Ascending aorta (tissue), 2 donors: ENCODE data around the gene TGFA. TPM values are rescaled to one million over a fixed set of nuclear protein-coding genes. Genes with fewer than 3 reads are reported as not detected.
"Not testable (repeated sequence)": the region's sequence is repeated elsewhere in the genome, so short reads cannot be mapped to it uniquely, and the experiment has no call there.

ENCODE experiments used
- DNase-seq, 2 donors: peaks; one replicate each; pipeline ENCODE4 v3.0.0-alpha.2; 2019; ENCODE audit warnings: low spot score in 2 of 2
- H3K27ac ChIP-seq, 2 donors: fragments of 200-600 bp; sonication (generic); one replicate each; pipeline ENCODE4 v1.5.1; 2016 to 2017; ENCODE audit warnings: mild to moderate bottlenecking in 1 of 2
- H3K27me3 ChIP-seq: fragments of 200-600 bp; sonication (generic); one replicate; pipeline ENCODE4 v1.5.1; 2017
- H3K36me3 ChIP-seq, 2 donors: fragments of 200-600 bp; sonication (generic); one replicate each; pipeline ENCODE4 v1.5.1; 2016
- H3K4me1 ChIP-seq, 2 donors: fragments of 200-600 bp; sonication (generic); one replicate each; pipeline ENCODE4 v1.5.1; 2016 to 2017; ENCODE audit warnings: mild to moderate bottlenecking in 1 of 2
- H3K4me3 ChIP-seq, 2 donors: fragments of 200-600 bp; sonication (generic); one replicate each; pipeline ENCODE4 v1.5.1; 2016 to 2017; ENCODE audit warnings: mild to moderate bottlenecking in 1 of 2
- H3K9me3 ChIP-seq, 2 donors: fragments of 200-600 bp; sonication (generic); one replicate each; pipeline ENCODE4 v1.5.1; 2016
- CTCF ChIP-seq, 3 experiments: fragments of 200-600 bp in 2 of 3; fragments of 450-650 bp in 1 of 3; sonication (generic) in 2 of 3; IDR thresholded peaks; one replicate each; pipeline ENCODE4 v1.5.1; 2016 to 2019; ENCODE audit warnings: antibody characterized with exemption in 3 of 3, mild to moderate bottlenecking in 1 of 3, moderate library complexity in 1 of 3
- intact Hi-C: fragments of 100-400 bp; cut with DNase I; formaldehyde crosslinking; loops from one replicate; pipeline ENCODE4 v1.15.1; 2023
- total RNA-seq: library from RNA; depleted of rRNA; stranded (reverse); fragments of >200 nt; gene quantifications from one replicate; pipeline ENCODE4 v1.1.0, GENCODE V29; 2016

Gene TGFA
- total RNA-seq, 1 donor from 2014 or later, result 1.8 TPM

GRCh38 chr2:70468878-70469277, 84.7 kb downstream of the TGFA start:
- Histone ChIP-seq H3K27me3 (no peaks in the 10 kb centered on the region), H3K4me1 (no peaks in the 10 kb centered on the region), H3K9me3 (no peaks in the 10 kb centered on the region), H3K36me3 (no peaks in the 10 kb centered on the region), H3K4me3 (no peak overlapping the region), H3K27ac (no peak overlapping the region)
- intact Hi-C loops, result no loop called here
- DNase-seq, result no peak
- no peak for TF ChIP-seq CTCF (IDR thresholded peaks at IDR 0.05)

GRCh38 chr2:70467831-70468779, 85.5 kb downstream of the TGFA start:
- intact Hi-C loops, result no loop called here
- H3K9me3 ChIP-seq, result no peaks in the 10 kb centered on the region

GRCh38 chr2:70467237-70467636, 86.4 kb downstream of the TGFA start:
- H3K27me3 ChIP-seq, result no peaks in the 10 kb centered on the region
- no peaks in the 10 kb centered on the region for H3K9me3 ChIP-seq
- intact Hi-C loops, result no loop called here
- H3K4me3 ChIP-seq, result no peak overlapping the region
- no peaks in the 10 kb centered on the region for H3K4me1 ChIP-seq
- no peaks in the 10 kb centered on the region for H3K36me3 ChIP-seq
- no peak for DNase-seq
- TF ChIP-seq CTCF (IDR thresholded peaks at IDR 0.05), result no peak
- H3K27ac ChIP-seq, result no peak overlapping the region

More at GRCh38 chr2:70467831-70468779, 85.5 kb downstream of the TGFA start:
- no peaks in the 10 kb centered on the region for H3K4me1 ChIP-seq
- no peak for DNase-seq
- no peaks in the 10 kb centered on the region for H3K36me3 ChIP-seq
- no peaks in the 10 kb centered on the region for H3K27me3 ChIP-seq
- TF ChIP-seq CTCF (IDR thresholded peaks at IDR 0.05), result no peak
- H3K4me3 ChIP-seq, result no peak overlapping the region
- H3K27ac ChIP-seq, result no peak overlapping the region

GRCh38 chr2:70466647-70467046, 87.0 kb downstream of the TGFA start:
- intact Hi-C loops, H3K27ac ChIP-seq, H3K27me3 ChIP-seq, H3K36me3 ChIP-seq, H3K4me1 ChIP-seq, DNase-seq, H3K4me3 ChIP-seq, H3K9me3 ChIP-seq: not testable (repeated sequence)

- TF ChIP-seq CTCF (IDR thresholded peaks at IDR 0.05), result no peak
- intact Hi-C loops, result no loop called here
- H3K36me3 ChIP-seq, result no peaks in the 10 kb centered on the region
These were observed 89.6 kb downstream of the TGFA start for GRCh38 chr2:70463997-70464396.

GRCh38 chr2:70463581-70463980, 90.0 kb downstream of the TGFA start:
- intact Hi-C loops, result no loop called here
- TF ChIP-seq CTCF (IDR thresholded peaks at IDR 0.05), result no peak
- DNase-seq, result no peak
- Histone ChIP-seq H3K27me3 (no peaks in the 10 kb centered on the region), H3K4me3 (no peak overlapping the region), H3K9me3 (no peaks in the 10 kb centered on the region), H3K27ac (no peak overlapping the region), H3K36me3 (no peaks in the 10 kb centered on the region), H3K4me1 (no peaks in the 10 kb centered on the region)

More at GRCh38 chr2:70463997-70464396, 89.6 kb downstream of the TGFA start:
- H3K4me3 ChIP-seq, result no peak overlapping the region
- H3K27ac ChIP-seq, result no peak overlapping the region
- H3K27me3 ChIP-seq, result no peaks in the 10 kb centered on the region
- no peaks in the 10 kb centered on the region for H3K9me3 ChIP-seq
- no peaks in the 10 kb centered on the region for H3K4me1 ChIP-seq
- DNase-seq, result no peak
